ENCODE measurements around the gene LRIG1. TPM values are rescaled to one million over a fixed set of nuclear protein-coding genes. Genes with fewer than 3 reads are reported as not detected.

LRIG1 gene
- 10 to 100 TPM; 14.7 to 17.1 TPM for total RNA-seq

- Mint-ChIP-seq H3K4me3 (peak within 1 kb of the TSS; percentile 83), H3K36me3 (ENCODE audit: low read depth) (no peaks in the 10 kb centered on the region), H3K4me1 (ENCODE audit: low read depth) (peaks cover 56% of the 10 kb centered on the region), H3K27me3 (ENCODE audit: low read depth) (peaks cover 28% of the 10 kb centered on the region), H3K27ac (peak within 1 kb of the TSS; percentile 79), H3K9me3 (ENCODE audit: insufficient read depth) (no peaks in the 10 kb centered on the region)
- ChIA-PET POLR2A (interaction anchor here (0.7 kb wide), 1 partner anchor 9 kb away, joined by 3 read pairs; no protein-coding TSS in a partner anchor), CTCF (interaction anchor here (0.6 to 1.4 kb wide), 5 partner anchors 9 to 123 kb away, joined by 3 to 6 read pairs (median 3); no protein-coding TSS in a partner anchor)
- DNase-seq (peak; percentile 99), ATAC-seq (peak; percentile 97)
These were observed at the start of gene LRIG1 for GRCh38 chr3:66500576-66501482. TSS of gene LRIG1 (minus strand) at chr3:66501022. CDS start at chr3:66500407, 615 bp downstream.

GRCh38 chr3:66544619-66545429 lies 44.0 kb upstream of the LRIG1 start:
- ATAC-seq (no peak), DNase-seq (no peak)
- Mint-ChIP-seq H3K27me3 (ENCODE audit: low read depth) (no peaks in the 10 kb centered on the region), H3K36me3 (ENCODE audit: low read depth) (no peaks in the 10 kb centered on the region), H3K9me3 (ENCODE audit: insufficient read depth) (no peaks in the 10 kb centered on the region), H3K27ac (no peak overlapping the region), H3K4me3 (no peak overlapping the region), H3K4me1 (ENCODE audit: low read depth) (no peaks in the 10 kb centered on the region)
- POLR2A ChIA-PET, result no interaction called here
- CTCF ChIA-PET, result interaction anchor here (1.0 kb wide), 1 partner anchor 290 kb away, joined by 3 read pairs; no protein-coding TSS in a partner anchor

GRCh38 chr3:66542153-66542552 lies 41.3 kb upstream of the LRIG1 start:
- no peaks in the 10 kb centered on the region for H3K4me1 Mint-ChIP-seq (ENCODE audit: low read depth)
- no peak overlapping the region for H3K4me3 Mint-ChIP-seq
- ChIA-PET CTCF (no interaction called here), POLR2A (no interaction called here)
- no peaks in the 10 kb centered on the region for H3K27me3 Mint-ChIP-seq (ENCODE audit: low read depth)
- no peaks in the 10 kb centered on the region for H3K36me3 Mint-ChIP-seq (ENCODE audit: low read depth)
- no peak for DNase-seq
- H3K27ac Mint-ChIP-seq, result no peak overlapping the region
- no peaks in the 10 kb centered on the region for H3K9me3 Mint-ChIP-seq (ENCODE audit: insufficient read depth)
- ATAC-seq, result no peak

- Mint-ChIP-seq H3K27ac (no peak overlapping the region), H3K4me1 (ENCODE audit: low read depth) (no peaks in the 10 kb centered on the region), H3K4me3 (no peak overlapping the region), H3K27me3 (ENCODE audit: low read depth) (no peaks in the 10 kb centered on the region), H3K9me3 (ENCODE audit: insufficient read depth) (no peaks in the 10 kb centered on the region), H3K36me3 (ENCODE audit: low read depth) (no peaks in the 10 kb centered on the region)
- DNase-seq (no peak), ATAC-seq (no peak)
- POLR2A ChIA-PET, result no interaction called here
- CTCF ChIA-PET, result interaction anchor here (0.7 kb wide), 1 partner anchor 16 kb away, joined by 3 read pairs; no protein-coding TSS in a partner anchor
These were observed 38.7 kb upstream of the LRIG1 start for GRCh38 chr3:66539466-66539989.

GRCh38 chr3:66538390-66538789 lies 37.6 kb upstream of the LRIG1 start:
- no peak overlapping the region for H3K4me3 Mint-ChIP-seq
- no peaks in the 10 kb centered on the region for H3K4me1 Mint-ChIP-seq (ENCODE audit: low read depth)
- H3K36me3 Mint-ChIP-seq (ENCODE audit: low read depth), result no peaks in the 10 kb centered on the region
- no peak for DNase-seq
- POLR2A ChIA-PET, result no interaction called here
- no peaks in the 10 kb centered on the region for H3K9me3 Mint-ChIP-seq (ENCODE audit: insufficient read depth)
- CTCF ChIA-PET, result no interaction called here
- no peak overlapping the region for H3K27ac Mint-ChIP-seq
- no peaks in the 10 kb centered on the region for H3K27me3 Mint-ChIP-seq (ENCODE audit: low read depth)
- ATAC-seq, result no peak

GRCh38 chr3:66537735-66538134 lies 36.9 kb upstream of the LRIG1 start:
- no peak for DNase-seq
- H3K4me3 Mint-ChIP-seq, result no peak overlapping the region
- CTCF ChIA-PET, result no interaction called here
- no peaks in the 10 kb centered on the region for H3K9me3 Mint-ChIP-seq (ENCODE audit: insufficient read depth)
- H3K4me1 Mint-ChIP-seq (ENCODE audit: low read depth), result no peaks in the 10 kb centered on the region
- POLR2A ChIA-PET, result no interaction called here
- no peak overlapping the region for H3K27ac Mint-ChIP-seq
- ATAC-seq, result no peak
- H3K36me3 Mint-ChIP-seq (ENCODE audit: low read depth), result no peaks in the 10 kb centered on the region
- H3K27me3 Mint-ChIP-seq (ENCODE audit: low read depth), result no peaks in the 10 kb centered on the region

GRCh38 chr3:66536791-66537190 lies 36.0 kb upstream of the LRIG1 start:
- DNase-seq (no peak), ATAC-seq (no peak)
- POLR2A ChIA-PET, result no interaction called here
- CTCF ChIA-PET, result no interaction called here
- Mint-ChIP-seq H3K4me3 (no peak overlapping the region), H3K27me3 (ENCODE audit: low read depth) (no peaks in the 10 kb centered on the region), H3K9me3 (ENCODE audit: insufficient read depth) (no peaks in the 10 kb centered on the region), H3K4me1 (ENCODE audit: low read depth) (no peaks in the 10 kb centered on the region), H3K27ac (no peak overlapping the region), H3K36me3 (ENCODE audit: low read depth) (no peaks in the 10 kb centered on the region)

- H3K4me3 Mint-ChIP-seq, result no peak overlapping the region
- no peaks in the 10 kb centered on the region for H3K36me3 Mint-ChIP-seq (ENCODE audit: low read depth)
- no peaks in the 10 kb centered on the region for H3K9me3 Mint-ChIP-seq (ENCODE audit: insufficient read depth)
- no peaks in the 10 kb centered on the region for H3K4me1 Mint-ChIP-seq (ENCODE audit: low read depth)
- ChIA-PET CTCF (no interaction called here), POLR2A (no interaction called here)
- H3K27me3 Mint-ChIP-seq (ENCODE audit: low read depth), result no peaks in the 10 kb centered on the region
- no peak for DNase-seq
- H3K27ac Mint-ChIP-seq, result no peak overlapping the region
- ATAC-seq, result no peak
These were observed 33.6 kb upstream of the LRIG1 start for GRCh38 chr3:66534304-66534845.

- CTCF ChIA-PET, result no interaction called here
- Mint-ChIP-seq H3K36me3 (ENCODE audit: low read depth) (no peaks in the 10 kb centered on the region), H3K27ac (no peak overlapping the region), H3K4me1 (ENCODE audit: low read depth) (no peaks in the 10 kb centered on the region), H3K27me3 (ENCODE audit: low read depth) (no peaks in the 10 kb centered on the region), H3K9me3 (ENCODE audit: insufficient read depth) (no peaks in the 10 kb centered on the region), H3K4me3 (no peak overlapping the region)
- DNase-seq, result no peak
- ATAC-seq, result no peak
- POLR2A ChIA-PET, result no interaction called here
These were observed 31.8 kb upstream of the LRIG1 start for GRCh38 chr3:66532613-66533012.

- ChIA-PET POLR2A (no interaction called here), CTCF (no interaction called here)
- Mint-ChIP-seq H3K9me3 (ENCODE audit: insufficient read depth) (no peaks in the 10 kb centered on the region), H3K4me3 (no peak overlapping the region), H3K36me3 (ENCODE audit: low read depth) (no peaks in the 10 kb centered on the region), H3K4me1 (ENCODE audit: low read depth) (no peaks in the 10 kb centered on the region), H3K27ac (no peak overlapping the region), H3K27me3 (ENCODE audit: low read depth) (no peaks in the 10 kb centered on the region)
- ATAC-seq (no peak), DNase-seq (no peak)
These were observed 31.4 kb upstream of the LRIG1 start for GRCh38 chr3:66532160-66532587.

GRCh38 chr3:66531256-66531655 lies 30.4 kb upstream of the LRIG1 start:
- no peak for ATAC-seq
- H3K9me3 Mint-ChIP-seq (ENCODE audit: insufficient read depth), result no peaks in the 10 kb centered on the region
- ChIA-PET CTCF (no interaction called here), POLR2A (no interaction called here)
- no peak for DNase-seq
- H3K4me1 Mint-ChIP-seq (ENCODE audit: low read depth), result no peaks in the 10 kb centered on the region
- no peaks in the 10 kb centered on the region for H3K27me3 Mint-ChIP-seq (ENCODE audit: low read depth)
- H3K4me3 Mint-ChIP-seq, result no peak overlapping the region
- H3K36me3 Mint-ChIP-seq (ENCODE audit: low read depth), result no peaks in the 10 kb centered on the region
- H3K27ac Mint-ChIP-seq, result no peak overlapping the region

- no peak for ATAC-seq
- Mint-ChIP-seq H3K36me3 (ENCODE audit: low read depth) (no peaks in the 10 kb centered on the region), H3K4me3 (no peak overlapping the region), H3K9me3 (ENCODE audit: insufficient read depth) (no peaks in the 10 kb centered on the region), H3K4me1 (ENCODE audit: low read depth) (peaks cover 5% of the 10 kb centered on the region), H3K27ac (no peak overlapping the region), H3K27me3 (ENCODE audit: low read depth) (peaks cover 15% of the 10 kb centered on the region)
- CTCF ChIA-PET, result no interaction called here
- DNase-seq, result no peak
- POLR2A ChIA-PET, result no interaction called here
These were observed 26.4 kb upstream of the LRIG1 start for GRCh38 chr3:66527246-66527645.
